CD4-positive, alpha-beta T cell treated with Interleukin-21 for 1 hour (primary cell): ENCODE data around the gene CTNNA3.

Experiments used
- DNase-seq: peaks from one replicate; pipeline ENCODE4 v3.0.0-alpha.2; 2020

Gene CTNNA3

GRCh38 chr10:66246177-66246576 lies 1449.8 kb downstream of the CTNNA3 start:
- DNase-seq: no peak

- DNase-seq: no peak
Observed at GRCh38 chr10:66244953-66245352, 1451.0 kb downstream of the CTNNA3 start.

GRCh38 chr10:66242885-66243284 lies 1453.1 kb downstream of the CTNNA3 start:
- no peak for DNase-seq

GRCh38 chr10:66239062-66239461 lies 1456.9 kb downstream of the CTNNA3 start:
- no peak for DNase-seq

- no peak for DNase-seq
Observed at GRCh38 chr10:66238343-66238742, 1457.7 kb downstream of the CTNNA3 start.

GRCh38 chr10:66234872-66235271 lies 1461.1 kb downstream of the CTNNA3 start:
- no peak for DNase-seq

- DNase-seq: no peak
Observed at GRCh38 chr10:66228887-66229286, 1467.1 kb downstream of the CTNNA3 start.

GRCh38 chr10:66223656-66224055 lies 1472.3 kb downstream of the CTNNA3 start:
- no peak for DNase-seq

GRCh38 chr10:66222462-66223046 lies 1473.4 kb downstream of the CTNNA3 start:
- DNase-seq: no peak

- no peak for DNase-seq
Observed at GRCh38 chr10:66218981-66219587, 1476.9 kb downstream of the CTNNA3 start.

- DNase-seq: no peak
Observed at GRCh38 chr10:66218289-66218688, 1477.7 kb downstream of the CTNNA3 start.

- DNase-seq: no peak
Observed at GRCh38 chr10:66215920-66216319, 1480.1 kb downstream of the CTNNA3 start.

GRCh38 chr10:66214721-66215404 lies 1481.1 kb downstream of the CTNNA3 start:
- DNase-seq: no peak

GRCh38 chr10:66209025-66209424 lies 1487.0 kb downstream of the CTNNA3 start:
- DNase-seq: no peak

- DNase-seq: no peak
Observed at GRCh38 chr10:66204838-66205237, 1491.2 kb downstream of the CTNNA3 start.

- no peak for DNase-seq
Observed at GRCh38 chr10:66202101-66202500, 1493.9 kb downstream of the CTNNA3 start.

- no peak for DNase-seq
Observed at GRCh38 chr10:66192162-66192831, 1503.7 kb downstream of the CTNNA3 start.

- DNase-seq: no peak
Observed at GRCh38 chr10:66190413-66190812, 1505.6 kb downstream of the CTNNA3 start.

- no peak for DNase-seq
Observed at GRCh38 chr10:66189271-66189670, 1506.7 kb downstream of the CTNNA3 start.

- no peak for DNase-seq
Observed at GRCh38 chr10:66187053-66187733, 1508.8 kb downstream of the CTNNA3 start.

- DNase-seq: no peak
Observed at GRCh38 chr10:66183028-66183427, 1513.0 kb downstream of the CTNNA3 start.

- peak; percentile 52 for DNase-seq
Observed at GRCh38 chr10:66180581-66181318, 1515.2 kb downstream of the CTNNA3 start.

- no peak for DNase-seq
Observed at GRCh38 chr10:66180021-66180420, 1516.0 kb downstream of the CTNNA3 start.
